ENCODE measurements around the gene LMAN2.

LMAN2 gene

GRCh38 chr5:177354256-177354655 lies 2.8 kb upstream of the LMAN2 start:
- no peak overlapping the region for H3K4me3 ChIP-seq (ENCODE audit: low read length)
- DNase-seq (ENCODE audit: low read depth) = no peak
- no peak for TF ChIP-seq CTCF (IDR thresholded peaks at IDR 0.05; ENCODE audit: insufficient read depth, low read depth, low read length, missing control alignments)

- H3K4me3 ChIP-seq (ENCODE audit: low read length) = no peak overlapping the region
- TF ChIP-seq CTCF (IDR thresholded peaks at IDR 0.05; ENCODE audit: insufficient read depth, low read depth, low read length, missing control alignments) = no peak
Observed at GRCh38 chr5:177353093-177353492, 1.6 kb upstream of the LMAN2 start.

GRCh38 chr5:177350776-177351391 lies 584 bp downstream of the LMAN2 start:
- no peak for DNase-seq (ENCODE audit: low read depth)
- TF ChIP-seq CTCF (IDR thresholded peaks at IDR 0.05; ENCODE audit: insufficient read depth, low read depth, low read length, missing control alignments) = no peak
- peak overlapping the region; percentile 91 for H3K4me3 ChIP-seq (ENCODE audit: low read length)

More at GRCh38 chr5:177353093-177353492, 1.6 kb upstream of the LMAN2 start:
- no peak for DNase-seq (ENCODE audit: low read depth)

- DNase-seq (ENCODE audit: low read depth) = no peak
- TF ChIP-seq CTCF (IDR thresholded peaks at IDR 0.05; ENCODE audit: insufficient read depth, low read depth, low read length, missing control alignments) = no peak
- no peak overlapping the region for H3K4me3 ChIP-seq (ENCODE audit: low read length)
Observed at GRCh38 chr5:177349762-177350161, 1.7 kb downstream of the LMAN2 start.

- DNase-seq (ENCODE audit: low read depth) = no peak
- no peak for TF ChIP-seq CTCF (IDR thresholded peaks at IDR 0.05; ENCODE audit: insufficient read depth, low read depth, low read length, missing control alignments)
Observed at GRCh38 chr5:177349362-177349647, 2.2 kb downstream of the LMAN2 start.

GRCh38 chr5:177347699-177348098 lies 3.8 kb downstream of the LMAN2 start:
- no peak for DNase-seq (ENCODE audit: low read depth)
- no peak for TF ChIP-seq CTCF (IDR thresholded peaks at IDR 0.05; ENCODE audit: insufficient read depth, low read depth, low read length, missing control alignments)
- H3K4me3 ChIP-seq (ENCODE audit: low read length) = no peak overlapping the region

More at GRCh38 chr5:177349362-177349647, 2.2 kb downstream of the LMAN2 start:
- no peak overlapping the region for H3K4me3 ChIP-seq (ENCODE audit: low read length)

GRCh38 chr5:177346820-177347219 lies 4.6 kb downstream of the LMAN2 start:
- TF ChIP-seq CTCF (IDR thresholded peaks at IDR 0.05; ENCODE audit: insufficient read depth, low read depth, low read length, missing control alignments) = no peak
- H3K4me3 ChIP-seq (ENCODE audit: low read length) = no peak overlapping the region
- no peak for DNase-seq (ENCODE audit: low read depth)

All from epithelial cell of esophagus (primary cell).